ENCODE results near the gene TUBGCP2.

Gene TUBGCP2

DNA sequence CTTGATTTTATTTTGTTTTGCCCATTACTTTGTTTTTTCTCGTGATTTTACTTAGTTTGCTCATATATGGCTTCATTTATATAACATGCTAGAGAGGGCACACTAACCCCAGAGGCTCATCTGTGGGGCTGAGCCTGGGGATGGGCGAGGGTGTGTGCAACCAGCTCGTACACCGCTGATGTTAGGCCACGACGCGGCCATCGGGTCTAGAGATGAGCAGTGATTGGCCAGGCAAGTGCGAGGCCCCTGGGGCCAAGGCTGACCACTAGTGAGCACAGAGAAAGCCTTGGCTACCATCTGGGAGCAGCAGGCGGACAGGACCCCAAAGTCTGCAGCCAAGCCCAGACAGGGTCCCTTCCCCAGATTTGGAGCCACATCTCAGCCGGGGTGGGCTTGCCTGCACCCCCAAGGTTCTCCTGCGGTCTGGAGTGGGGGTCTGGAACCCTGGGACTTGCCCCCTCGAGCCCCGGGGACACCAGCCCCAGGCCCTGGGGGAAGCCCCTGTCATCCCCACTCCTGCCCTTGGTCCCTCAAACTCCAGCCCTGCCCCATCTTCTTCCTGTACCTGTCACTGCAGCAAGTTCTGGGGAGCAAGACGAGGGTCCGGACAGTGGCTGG lies 45.4 kb upstream of the TUBGCP2 start:
- TF ChIP-seq, protein P1, sequence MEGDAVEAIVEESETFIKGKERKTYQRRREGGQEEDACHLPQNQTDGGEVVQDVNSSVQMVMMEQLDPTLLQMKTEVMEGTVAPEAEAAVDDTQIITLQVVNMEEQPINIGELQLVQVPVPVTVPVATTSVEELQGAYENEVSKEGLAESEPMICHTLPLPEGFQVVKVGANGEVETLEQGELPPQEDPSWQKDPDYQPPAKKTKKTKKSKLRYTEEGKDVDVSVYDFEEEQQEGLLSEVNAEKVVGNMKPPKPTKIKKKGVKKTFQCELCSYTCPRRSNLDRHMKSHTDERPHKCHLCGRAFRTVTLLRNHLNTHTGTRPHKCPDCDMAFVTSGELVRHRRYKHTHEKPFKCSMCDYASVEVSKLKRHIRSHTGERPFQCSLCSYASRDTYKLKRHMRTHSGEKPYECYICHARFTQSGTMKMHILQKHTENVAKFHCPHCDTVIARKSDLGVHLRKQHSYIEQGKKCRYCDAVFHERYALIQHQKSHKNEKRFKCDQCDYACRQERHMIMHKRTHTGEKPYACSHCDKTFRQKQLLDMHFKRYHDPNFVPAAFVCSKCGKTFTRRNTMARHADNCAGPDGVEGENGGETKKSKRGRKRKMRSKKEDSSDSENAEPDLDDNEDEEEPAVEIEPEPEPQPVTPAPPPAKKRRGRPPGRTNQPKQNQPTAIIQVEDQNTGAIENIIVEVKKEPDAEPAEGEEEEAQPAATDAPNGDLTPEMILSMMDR (IDR thresholded peaks at IDR 0.05; ENCODE audit: insufficient read depth, low read depth, low read length, missing control alignments): no peak
- no peak overlapping the region for H3K4me3 ChIP-seq (ENCODE audit: low read depth, low read length)
- DNase-seq (ENCODE audit: low read depth): no peak

DNA sequence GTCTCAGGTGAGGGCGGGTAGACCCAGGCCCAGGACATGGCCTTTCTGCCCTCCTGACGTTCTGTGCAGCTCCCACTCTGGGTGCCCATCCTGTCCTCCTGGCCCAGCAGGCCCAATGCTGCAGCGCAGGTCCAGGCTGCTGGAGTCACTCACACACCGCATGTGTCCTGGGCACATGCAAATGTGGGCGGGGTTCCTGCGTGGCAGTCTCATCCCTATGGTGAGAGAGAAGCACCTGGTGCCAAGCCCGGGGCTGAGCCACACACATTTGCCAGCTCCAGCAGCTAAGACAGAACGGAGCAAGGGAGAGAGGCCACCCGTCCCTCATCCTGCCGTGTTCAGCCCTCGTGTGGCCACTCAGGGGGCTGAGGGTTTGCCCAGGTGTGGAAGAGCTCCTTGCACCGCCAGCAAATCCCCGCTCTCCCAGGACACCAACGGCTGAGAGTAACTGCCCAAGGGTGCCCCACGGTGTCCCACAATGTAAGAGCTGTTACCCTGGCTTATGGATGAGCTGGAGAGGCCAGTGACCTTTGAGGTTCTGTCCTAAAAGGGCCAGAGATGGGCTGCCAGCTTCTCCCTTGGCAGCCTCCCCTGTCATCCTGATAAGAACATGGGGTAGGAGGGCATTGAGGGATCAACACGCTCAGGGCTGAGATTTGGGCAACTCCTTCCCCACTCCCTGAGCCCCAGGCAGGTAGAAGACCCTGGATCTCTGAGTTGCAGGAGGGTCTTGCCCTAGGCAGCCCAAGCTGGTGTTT lies 44.7 kb upstream of the TUBGCP2 start:
- no peak overlapping the region for H3K4me3 ChIP-seq (ENCODE audit: low read depth, low read length)
- TF ChIP-seq, protein P1 (IDR thresholded peaks at IDR 0.05; ENCODE audit: insufficient read depth, low read depth, low read length, missing control alignments): no peak
- DNase-seq (ENCODE audit: low read depth): no peak

DNA sequence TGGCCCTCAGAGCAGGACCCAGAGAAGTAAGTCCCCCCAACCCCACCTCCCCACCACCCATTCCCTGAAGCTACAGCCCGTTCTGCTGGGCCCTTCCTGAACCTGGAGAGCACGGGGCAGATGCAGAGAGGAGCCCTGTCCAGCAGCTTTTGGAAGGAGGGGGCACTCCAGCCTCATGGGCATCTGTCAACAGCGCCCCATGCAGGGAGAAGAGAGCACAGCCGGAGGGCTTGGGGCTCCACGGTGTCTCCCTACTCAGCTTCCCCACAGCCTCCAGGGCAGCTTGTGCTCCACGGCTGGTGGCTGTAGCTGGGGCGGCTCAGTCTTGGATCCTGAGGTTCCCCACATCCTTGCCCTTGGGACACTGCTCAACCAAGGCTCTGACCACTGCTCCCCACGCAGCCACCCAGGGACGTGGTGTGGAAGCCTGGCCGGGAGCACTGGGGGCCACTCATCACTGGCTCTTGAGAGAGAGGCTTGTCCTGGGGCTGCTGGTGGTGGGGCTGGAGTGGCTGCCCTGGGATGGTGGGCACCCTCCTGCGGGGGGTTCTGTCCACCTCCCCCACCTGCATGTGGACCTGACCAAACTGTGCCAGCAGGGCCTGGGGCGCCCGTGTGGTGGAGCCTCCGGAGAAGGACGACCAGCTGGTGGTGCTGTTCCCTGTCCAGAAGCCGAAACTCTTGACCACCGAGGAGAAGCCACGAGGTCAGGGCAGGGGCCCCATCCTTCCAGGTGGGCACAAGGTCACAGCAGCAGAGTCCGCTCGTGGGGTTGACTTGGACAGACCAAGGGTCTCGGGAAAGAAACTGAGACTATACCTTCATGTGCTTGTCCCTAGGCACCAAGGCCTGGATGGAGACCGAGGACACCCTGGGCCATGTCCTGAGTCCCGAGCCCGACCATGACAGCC lies 43.0 kb upstream of the TUBGCP2 start:
- TF ChIP-seq, protein P1 (IDR thresholded peaks at IDR 0.05; ENCODE audit: insufficient read depth, low read depth, low read length, missing control alignments): no peak
- no peak for DNase-seq (ENCODE audit: low read depth)
- no peak overlapping the region for H3K4me3 ChIP-seq (ENCODE audit: low read depth, low read length)

DNA sequence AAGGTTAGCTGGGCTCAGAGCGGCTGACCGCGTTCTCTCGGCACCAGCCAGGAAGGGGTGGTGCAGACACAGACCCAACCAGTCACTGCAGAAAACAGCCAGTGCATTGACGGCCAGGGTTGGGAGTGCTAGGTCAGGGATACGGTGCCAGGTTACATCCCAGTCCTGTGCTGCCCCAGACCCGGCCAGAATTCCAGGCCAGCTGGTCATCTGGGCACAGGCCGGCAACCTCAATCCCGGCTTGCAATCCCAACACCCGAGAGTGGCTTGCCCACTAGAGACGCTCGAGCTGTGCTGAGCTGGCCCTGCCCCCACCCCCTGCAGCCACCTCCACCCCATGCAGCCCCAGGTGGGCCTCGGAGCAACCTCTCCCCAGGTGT lies 42.3 kb upstream of the TUBGCP2 start:
- no peak overlapping the region for H3K4me3 ChIP-seq (ENCODE audit: low read depth, low read length)
- TF ChIP-seq, protein P1 (IDR thresholded peaks at IDR 0.05; ENCODE audit: insufficient read depth, low read depth, low read length, missing control alignments): no peak
- DNase-seq (ENCODE audit: low read depth): no peak

DNA sequence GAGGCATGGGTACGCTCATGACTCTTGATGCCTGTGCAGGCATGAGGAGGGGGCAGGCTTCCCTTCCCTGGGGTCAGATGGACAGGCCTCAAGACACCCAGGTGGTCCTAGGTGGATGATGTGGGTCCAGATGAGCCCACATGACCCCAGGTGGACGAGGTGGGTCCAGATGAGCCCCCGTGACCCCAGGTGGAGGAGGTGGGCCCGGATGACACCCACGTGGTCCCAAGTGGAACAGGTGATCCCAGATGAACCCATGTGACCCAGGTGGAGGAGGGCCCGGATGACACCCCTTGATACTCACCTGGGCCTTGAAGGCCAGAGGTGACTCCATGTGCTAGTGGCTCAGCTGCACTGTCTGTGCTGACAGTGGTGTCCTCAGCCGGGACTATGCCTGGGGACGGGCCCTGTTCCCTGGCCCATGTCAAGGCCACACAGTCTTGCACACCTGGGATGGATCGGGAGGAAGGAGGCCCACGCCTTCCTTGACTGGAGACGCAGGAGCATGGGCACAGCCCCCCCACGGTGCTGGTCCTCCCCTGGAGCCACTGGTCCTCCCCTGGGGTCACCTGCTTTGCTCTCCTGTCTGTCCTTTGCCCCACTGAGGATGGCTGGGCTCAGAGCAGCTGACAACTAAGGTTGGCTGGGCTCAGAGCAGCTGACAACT lies 41.7 kb upstream of the TUBGCP2 start:
- TF ChIP-seq, protein P1 (IDR thresholded peaks at IDR 0.05; ENCODE audit: insufficient read depth, low read depth, low read length, missing control alignments): no peak
- no peak for DNase-seq (ENCODE audit: low read depth)
- no peak overlapping the region for H3K4me3 ChIP-seq (ENCODE audit: low read depth, low read length)

DNA sequence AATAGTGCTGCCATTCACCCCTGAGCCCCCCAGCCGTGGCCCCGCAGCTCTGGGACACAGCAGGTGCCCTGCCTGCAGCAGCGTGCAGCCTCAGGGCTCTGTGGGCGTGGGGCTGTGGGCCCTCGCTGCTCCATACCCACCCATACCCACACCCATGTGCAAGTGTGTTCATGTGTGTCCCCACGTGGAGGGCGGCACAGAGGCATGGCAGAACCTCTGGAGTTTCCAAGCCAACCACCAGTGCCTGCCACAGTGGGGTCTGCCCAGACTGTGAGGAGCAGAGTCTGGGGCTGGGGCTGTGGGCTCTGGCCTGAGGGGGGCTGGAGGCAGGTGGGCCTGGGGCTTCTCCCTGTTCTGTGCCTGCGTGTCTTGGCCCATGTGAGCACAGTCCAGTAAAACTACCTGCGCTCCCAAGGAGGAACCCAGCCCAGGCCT lies 40.9 kb upstream of the TUBGCP2 start:
- no peak overlapping the region for H3K4me3 ChIP-seq (ENCODE audit: low read depth, low read length)
- TF ChIP-seq, protein P1 (IDR thresholded peaks at IDR 0.05; ENCODE audit: insufficient read depth, low read depth, low read length, missing control alignments): no peak
- no peak for DNase-seq (ENCODE audit: low read depth)
